GM18505 (cell line): ENCODE data around the gene THAP12.

Experiments
- ATAC-seq: cut with Tn5 transposase; IDR thresholded peaks from one replicate; pipeline ENCODE4 v1.9.1; 2021; ENCODE audit not compliant: unreplicated experiment
- POLR2A ChIP-seq: IDR thresholded peaks from 4 replicates; pipeline ENCODE4 v1.6.1; 2011; ENCODE audit warnings: borderline replicate concordance; ENCODE audit not compliant: insufficient read depth, insufficient read length; ENCODE audit errors: extremely low read depth

Gene THAP12

GRCh38 chr11:76391811-76392475, 11.0 kb upstream of the THAP12 start:
- no peak for TF ChIP-seq POLR2A
- ATAC-seq, result no peak

GRCh38 chr11:76391021-76391420, 10.1 kb upstream of the THAP12 start:
- no peak for TF ChIP-seq POLR2A
- ATAC-seq, result no peak

GRCh38 chr11:76388408-76388807, 7.5 kb upstream of the THAP12 start:
- ATAC-seq, result no peak
- no peak for TF ChIP-seq POLR2A

GRCh38 chr11:76385903-76386302, 5.0 kb upstream of the THAP12 start:
- no peak for TF ChIP-seq POLR2A

GRCh38 chr11:76382209-76382608, 1.3 kb upstream of the THAP12 start:
- TF ChIP-seq POLR2A, result no peak
- no peak for ATAC-seq

More at GRCh38 chr11:76385903-76386302, 5.0 kb upstream of the THAP12 start:
- no peak for ATAC-seq

- ATAC-seq, result peak; percentile 26
- TF ChIP-seq POLR2A, result no peak
Observed at GRCh38 chr11:76380159-76380976, 564 bp downstream of the THAP12 start.

GRCh38 chr11:76379807-76380158, 1.1 kb downstream of the THAP12 start:
- ATAC-seq, result no peak
- TF ChIP-seq POLR2A, result no peak

- TF ChIP-seq POLR2A, result no peak
- ATAC-seq, result no peak
Observed at GRCh38 chr11:76376746-76377558, 4.0 kb downstream of the THAP12 start.

- ATAC-seq, result no peak
- no peak for TF ChIP-seq POLR2A
Observed at GRCh38 chr11:76371170-76371569, 9.8 kb downstream of the THAP12 start.

- ATAC-seq, result no peak
Observed at GRCh38 chr11:76369406-76369805, 11.5 kb downstream of the THAP12 start.

GRCh38 chr11:76368490-76368889, 12.4 kb downstream of the THAP12 start:
- TF ChIP-seq POLR2A, result no peak
- no peak for ATAC-seq

More at GRCh38 chr11:76369406-76369805, 11.5 kb downstream of the THAP12 start:
- TF ChIP-seq POLR2A, result no peak

GRCh38 chr11:76365038-76365679, 15.8 kb downstream of the THAP12 start:
- no peak for TF ChIP-seq POLR2A
- ATAC-seq, result no peak

- ATAC-seq, result no peak
- no peak for TF ChIP-seq POLR2A
Observed at GRCh38 chr11:76362716-76363115, 18.2 kb downstream of the THAP12 start.
